Fibroblast of skin of left biceps (primary cell): Measurements from ENCODE around the gene SPEM2.
"Not testable (repeated sequence)": the region's sequence is repeated elsewhere in the genome, so short reads cannot be mapped to it uniquely, and the experiment has no call there.

ENCODE experiments used
- DNase-seq, 2 experiments: peaks; one replicate each; pipeline ENCODE4 v3.0.0-alpha.2; 2013; ENCODE audit warnings: low read depth in 2 of 2

SPEM2 gene

GRCh38 chr17:7471729-7472128 lies 46.3 kb downstream of the SPEM2 start:
- DNase-seq, result no peak

GRCh38 chr17:7474767-7475166 lies 49.4 kb downstream of the SPEM2 start:
- not testable (repeated sequence) for DNase-seq

- no peak for DNase-seq
These were observed 50.5 kb downstream of the SPEM2 start for GRCh38 chr17:7475764-7476422.

- no peak for DNase-seq
These were observed 51.1 kb downstream of the SPEM2 start for GRCh38 chr17:7476494-7476893.

GRCh38 chr17:7476951-7477350 lies 51.5 kb downstream of the SPEM2 start:
- DNase-seq, result no peak
